Colonic mucosa (tissue), 4 donors: ENCODE data around the gene MAPK13. TPM values are rescaled to one million over a fixed set of nuclear protein-coding genes. Genes with fewer than 3 reads are reported as not detected.

Experiments
- DNase-seq: peaks from one replicate; pipeline ENCODE4 v3.0.0-alpha.2; 2020
- H3K27ac ChIP-seq: fragments of 200-600 bp; one replicate; pipeline ENCODE4 v1.8.0; 2021
- H3K27me3 ChIP-seq: fragments of 200-600 bp; one replicate; pipeline ENCODE4 v1.8.0; 2021
- H3K36me3 ChIP-seq: fragments of 200-600 bp; one replicate; pipeline ENCODE4 v1.8.0; 2021
- H3K4me1 ChIP-seq: fragments of 200-600 bp; one replicate; pipeline ENCODE4 v1.8.0; 2021; ENCODE audit warnings: mild to moderate bottlenecking
- H3K4me3 ChIP-seq: fragments of 200-600 bp; one replicate; pipeline ENCODE4 v1.8.0; 2021
- H3K9ac ChIP-seq, 2 donors: one replicate each; pipeline ENCODE4 v1.7.0; 2013; ENCODE audit warnings: control low read depth in 2 of 2, low read depth in 2 of 2, low read length in 2 of 2
- H3K9me3 ChIP-seq: fragments of 200-600 bp; one replicate; pipeline ENCODE4 v1.8.0; 2021
- CTCF ChIP-seq: fragments of 200-600 bp; IDR thresholded peaks from one replicate; pipeline ENCODE4 v1.8.0; 2022; ENCODE audit warnings: antibody characterized with exemption, mild to moderate bottlenecking
- intact Hi-C: fragments of 100-400 bp; cut with DNase I; formaldehyde crosslinking; loops from one replicate; pipeline ENCODE4 v1.14.1; 2022
- total RNA-seq, 2 donors: library from RNA; stranded (reverse); fragmentation: NEBNext Ultra II Directional in 1 of 2; extraction: Animal tissue kit (Norgen Biotek cat#: 25700) in 1 of 2; gene quantifications; one replicate each; pipeline ENCODE4 v1.2.1, GENCODE V29; 2021
- donor health status: healthy.
- donor health status: DM: no; HTN: no; CAD: no.
- donor health status: DM: no; HTN: no; CAD: no.

MAPK13 gene
- total RNA-seq, 2 donors from 2014 or later = 166 to 186 TPM

- DNase-seq = no peak
- no peak overlapping the region for H3K9ac ChIP-seq
- no peaks in the 10 kb centered on the region for H3K4me1 ChIP-seq
- H3K27ac ChIP-seq = no peak overlapping the region
- H3K36me3 ChIP-seq = no peaks in the 10 kb centered on the region
- intact Hi-C loops = no loop called here
- no peak overlapping the region for H3K4me3 ChIP-seq
- no peak for TF ChIP-seq CTCF
- H3K27me3 ChIP-seq = no peaks in the 10 kb centered on the region
- no peaks in the 10 kb centered on the region for H3K9me3 ChIP-seq
These were observed 24.0 kb downstream of the MAPK13 start for GRCh38 chr6:36154286-36154685.

- H3K9ac ChIP-seq = no peak overlapping the region
- no peak for TF ChIP-seq CTCF
These were observed 25.3 kb downstream of the MAPK13 start for GRCh38 chr6:36155662-36156061.

GRCh38 chr6:36160147-36160760 lies 29.9 kb downstream of the MAPK13 start:
- H3K4me3 ChIP-seq = no peak overlapping the region
- no peak overlapping the region for H3K27ac ChIP-seq
- H3K9me3 ChIP-seq = no peaks in the 10 kb centered on the region
- no peak overlapping the region for H3K9ac ChIP-seq
- intact Hi-C loops = no loop called here
- no peak for DNase-seq
- H3K4me1 ChIP-seq = no peaks in the 10 kb centered on the region
- H3K27me3 ChIP-seq = no peaks in the 10 kb centered on the region
- H3K36me3 ChIP-seq = no peaks in the 10 kb centered on the region
- TF ChIP-seq CTCF = no peak

More at GRCh38 chr6:36155662-36156061, 25.3 kb downstream of the MAPK13 start:
- intact Hi-C loops = no loop called here
- H3K9me3 ChIP-seq = no peaks in the 10 kb centered on the region
- no peaks in the 10 kb centered on the region for H3K27me3 ChIP-seq
- no peak overlapping the region for H3K27ac ChIP-seq
- no peaks in the 10 kb centered on the region for H3K4me1 ChIP-seq
- H3K36me3 ChIP-seq = no peaks in the 10 kb centered on the region
- DNase-seq = no peak
- H3K4me3 ChIP-seq = no peak overlapping the region

GRCh38 chr6:36169023-36170007 lies 39.0 kb downstream of the MAPK13 start:
- intact Hi-C loops = no loop called here
- no peak overlapping the region for H3K9ac ChIP-seq
- no peaks in the 10 kb centered on the region for H3K27me3 ChIP-seq
- no peak overlapping the region for H3K27ac ChIP-seq
- no peaks in the 10 kb centered on the region for H3K36me3 ChIP-seq
- DNase-seq = no peak
- H3K4me1 ChIP-seq = no peaks in the 10 kb centered on the region
- H3K9me3 ChIP-seq = no peaks in the 10 kb centered on the region
- H3K4me3 ChIP-seq = no peak overlapping the region
- TF ChIP-seq CTCF = no peak

- Histone ChIP-seq H3K4me1 (no peaks in the 10 kb centered on the region), H3K27ac (no peak overlapping the region), H3K27me3 (no peaks in the 10 kb centered on the region), H3K36me3 (no peaks in the 10 kb centered on the region), H3K9me3 (no peaks in the 10 kb centered on the region), H3K4me3 (no peak overlapping the region), H3K9ac (no peak overlapping the region)
- intact Hi-C loops = no loop called here
- TF ChIP-seq CTCF = no peak
- no peak for DNase-seq
These were observed 40.4 kb downstream of the MAPK13 start for GRCh38 chr6:36170704-36171103.
